ENCODE results near the gene OTOP3. TPM values are rescaled to one million over a fixed set of nuclear protein-coding genes. Genes with fewer than 3 reads are reported as not detected.

OTOP3 gene
- polyA plus RNA-seq, 1 experiment: not detected

DNA sequence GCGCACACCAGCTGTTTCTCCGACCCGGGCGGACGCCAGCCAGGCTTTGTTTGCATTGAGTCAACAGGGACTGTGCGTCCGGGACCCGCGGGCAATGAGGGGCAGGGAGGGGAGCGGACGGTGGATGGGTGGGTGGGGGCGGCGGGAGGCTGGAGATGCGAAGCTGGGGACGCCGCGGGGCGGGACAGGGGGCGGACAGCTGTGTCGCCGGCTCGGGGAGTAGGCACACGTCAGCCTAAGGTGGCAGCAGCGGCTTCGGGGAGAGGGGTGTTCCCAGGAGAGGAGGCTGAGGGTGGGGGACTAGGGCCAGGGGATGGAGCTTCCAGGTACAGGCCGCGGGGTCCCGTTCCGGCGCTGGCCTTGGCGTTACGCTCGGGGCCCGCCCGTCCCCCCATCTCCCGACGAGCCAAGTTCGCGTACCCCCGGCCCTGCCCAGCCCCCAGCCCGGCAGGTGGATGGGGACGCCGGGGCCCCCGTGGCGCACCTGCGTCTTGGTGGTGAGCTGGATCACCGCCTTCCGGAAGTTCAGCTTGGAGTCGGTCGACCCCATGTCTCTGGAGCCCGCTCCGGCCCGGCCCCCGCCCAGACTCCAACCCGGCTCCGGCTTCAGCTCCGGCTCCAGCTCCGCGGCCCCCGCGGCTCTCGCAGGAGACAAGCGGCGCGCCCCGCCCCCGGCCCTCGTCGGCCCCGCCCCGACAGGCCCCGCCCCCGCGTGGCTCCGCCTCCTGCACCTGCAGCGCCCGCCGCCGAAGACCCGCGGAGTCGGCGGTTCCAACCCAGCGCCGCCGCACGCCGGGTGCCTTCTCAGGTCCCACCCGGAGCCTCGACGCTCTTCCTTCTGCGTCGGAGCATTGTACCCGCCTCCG lies 36.6 kb downstream of the OTOP3 start, which contains the start of gene HID1:
TSS of gene HID1 (minus strand) at position 653 of the 866 bp plus-strand sequence. CDS start at position 550, 103 bp downstream.
- peak within 1 kb of the TSS; percentile 55 for H3K4me3 ChIP-seq (ENCODE audit: low read depth, low read length)
- ChIA-PET POLR2A (interaction anchor here (1.5 kb wide), 1 partner anchor 40 kb away, joined by 3 read pairs; the partner anchor contains the start of gene MRPL58), CTCF (interaction anchor here (0.6 to 5.5 kb wide), 4 partner anchors 11 to 426 kb away, joined by 5 to 62 read pairs (median 8); partner anchors contain the start of gene MRPL58)
- DNase-seq (ENCODE audit: low read depth, low spot score): no peak
- TF ChIP-seq, protein P1, sequence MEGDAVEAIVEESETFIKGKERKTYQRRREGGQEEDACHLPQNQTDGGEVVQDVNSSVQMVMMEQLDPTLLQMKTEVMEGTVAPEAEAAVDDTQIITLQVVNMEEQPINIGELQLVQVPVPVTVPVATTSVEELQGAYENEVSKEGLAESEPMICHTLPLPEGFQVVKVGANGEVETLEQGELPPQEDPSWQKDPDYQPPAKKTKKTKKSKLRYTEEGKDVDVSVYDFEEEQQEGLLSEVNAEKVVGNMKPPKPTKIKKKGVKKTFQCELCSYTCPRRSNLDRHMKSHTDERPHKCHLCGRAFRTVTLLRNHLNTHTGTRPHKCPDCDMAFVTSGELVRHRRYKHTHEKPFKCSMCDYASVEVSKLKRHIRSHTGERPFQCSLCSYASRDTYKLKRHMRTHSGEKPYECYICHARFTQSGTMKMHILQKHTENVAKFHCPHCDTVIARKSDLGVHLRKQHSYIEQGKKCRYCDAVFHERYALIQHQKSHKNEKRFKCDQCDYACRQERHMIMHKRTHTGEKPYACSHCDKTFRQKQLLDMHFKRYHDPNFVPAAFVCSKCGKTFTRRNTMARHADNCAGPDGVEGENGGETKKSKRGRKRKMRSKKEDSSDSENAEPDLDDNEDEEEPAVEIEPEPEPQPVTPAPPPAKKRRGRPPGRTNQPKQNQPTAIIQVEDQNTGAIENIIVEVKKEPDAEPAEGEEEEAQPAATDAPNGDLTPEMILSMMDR (IDR thresholded peaks at IDR 0.05; ENCODE audit: low read depth, low read length): no peak
- H3K27ac ChIP-seq (ENCODE audit: low read depth, low read length): no peak within 1 kb of the TSS
- peaks cover 38% of the 10 kb centered on the region for H3K27me3 ChIP-seq (ENCODE audit: control insufficient read depth, insufficient read depth, low read length)
- no peaks in the 10 kb centered on the region; the same call in 1 of the 2 replicates for H3K9me3 ChIP-seq (ENCODE audit: control insufficient read depth, insufficient read depth, low read length)

DNA sequence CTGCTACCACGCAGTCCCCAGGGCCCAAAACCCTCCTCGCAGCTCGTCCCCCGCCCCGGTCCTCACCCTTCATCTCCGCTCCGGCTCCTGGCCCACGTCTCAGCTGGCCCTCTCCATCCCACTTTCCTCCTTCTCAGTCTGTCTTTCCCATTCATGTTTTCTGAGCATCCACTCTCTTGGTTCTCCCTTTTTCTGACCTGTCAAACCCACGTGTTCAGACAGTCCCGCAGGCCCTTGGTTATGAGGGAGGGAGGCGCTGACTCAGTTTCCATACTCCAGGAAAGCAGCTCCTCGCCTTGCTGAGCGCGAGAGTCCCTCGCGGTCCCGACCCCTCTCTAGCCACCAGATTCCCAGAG lies 37.3 kb downstream of the OTOP3 start:
- Histone ChIP-seq H3K27me3 (ENCODE audit: control insufficient read depth, insufficient read depth, low read length) (peaks cover 37% of the 10 kb centered on the region), H3K27ac (ENCODE audit: low read depth, low read length) (no peak overlapping the region), H3K4me3 (ENCODE audit: low read depth, low read length) (peak overlapping the region; percentile 55; the same call in 1 of the 2 replicates), H3K9me3 (ENCODE audit: control insufficient read depth, insufficient read depth, low read length) (no peaks in the 10 kb centered on the region; the same call in 1 of the 2 replicates)
- TF ChIP-seq, protein P1 (IDR thresholded peaks at IDR 0.05; ENCODE audit: low read depth, low read length): no peak
- no peak for DNase-seq (ENCODE audit: low read depth, low spot score)
- ChIA-PET CTCF (interaction anchor here (2.1 to 5.5 kb wide), 2 partner anchors 11 to 15 kb away, joined by 9 to 62 read pairs; no protein-coding TSS in a partner anchor), POLR2A (interaction anchor here (1.5 kb wide), 1 partner anchor 40 kb away, joined by 3 read pairs; the partner anchor contains the start of gene MRPL58)

DNA sequence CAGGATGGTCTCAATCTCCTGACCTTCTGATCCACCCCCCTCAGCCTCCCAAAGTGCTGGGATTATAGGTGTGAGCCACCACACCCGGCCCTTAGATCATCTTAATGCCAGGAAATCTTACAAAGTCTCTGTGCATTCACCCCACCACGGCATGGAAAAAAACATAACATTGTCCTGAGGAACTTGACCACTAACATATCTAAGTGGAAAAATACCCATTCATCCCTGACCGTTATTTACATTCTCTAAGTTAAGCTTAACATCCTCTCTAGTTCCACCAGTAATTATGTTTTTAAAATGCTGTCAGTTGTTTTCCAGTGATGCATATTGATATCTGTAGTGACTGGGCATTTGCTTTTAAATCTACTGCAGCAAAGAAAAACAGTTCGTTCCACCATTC lies 40.2 kb downstream of the OTOP3 start:
- POLR2A ChIA-PET: no interaction called here
- TF ChIP-seq, protein P1 (IDR thresholded peaks at IDR 0.05; ENCODE audit: low read depth, low read length): no peak
- no peak for DNase-seq (ENCODE audit: low read depth, low spot score)
- Histone ChIP-seq H3K4me3 (ENCODE audit: low read depth, low read length) (no peak overlapping the region), H3K27ac (ENCODE audit: low read depth, low read length) (no peak overlapping the region), H3K27me3 (ENCODE audit: control insufficient read depth, insufficient read depth, low read length) (peaks cover 31% of the 10 kb centered on the region), H3K9me3 (ENCODE audit: control insufficient read depth, insufficient read depth, low read length) (no peaks in the 10 kb centered on the region; the same call in 1 of the 2 replicates)
- CTCF ChIA-PET: interaction anchor here (1.0 to 1.6 kb wide), 4 partner anchors 10 to 16 kb away, joined by 3 to 6 read pairs (median 3); no protein-coding TSS in a partner anchor

DNA sequence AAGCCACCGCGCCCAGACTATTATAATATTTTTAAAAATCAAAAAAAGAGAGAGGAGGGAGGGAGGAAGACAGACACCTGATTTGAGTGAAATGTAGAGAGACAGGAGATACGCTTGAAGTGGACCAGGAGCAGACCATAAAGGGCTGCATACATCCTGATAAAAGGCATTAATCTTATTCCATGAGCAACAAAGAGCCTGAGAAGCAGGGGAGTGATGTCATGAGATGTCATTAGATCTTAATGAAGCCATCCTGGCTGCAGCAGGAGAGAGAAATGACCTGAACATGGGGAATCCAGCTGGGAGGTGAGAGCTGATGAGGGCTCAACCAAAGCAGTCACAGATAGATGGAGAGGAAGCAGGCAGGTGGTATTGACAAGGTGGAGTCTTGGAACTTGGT lies 42.1 kb downstream of the OTOP3 start:
- ChIA-PET CTCF (interaction anchor here (1.3 kb wide), 1 partner anchor 11 kb away, joined by 3 read pairs; no protein-coding TSS in a partner anchor), POLR2A (no interaction called here)
- no peak for DNase-seq (ENCODE audit: low read depth, low spot score)
- Histone ChIP-seq H3K9me3 (ENCODE audit: control insufficient read depth, insufficient read depth, low read length) (no peaks in the 10 kb centered on the region; the same call in 1 of the 2 replicates), H3K27ac (ENCODE audit: low read depth, low read length) (no peak overlapping the region), H3K4me3 (ENCODE audit: low read depth, low read length) (no peak overlapping the region), H3K27me3 (ENCODE audit: control insufficient read depth, insufficient read depth, low read length) (peaks cover 15% of the 10 kb centered on the region)
- TF ChIP-seq, protein P1 (IDR thresholded peaks at IDR 0.05; ENCODE audit: low read depth, low read length): no peak
